HepG2 (cell line): ENCODE measurements around the gene S100A4. TPM values are rescaled to one million over a fixed set of nuclear protein-coding genes. Genes with fewer than 3 reads are reported as not detected.

ENCODE experiments used
- GABPA ChIP-seq, 2 experiments: IDR thresholded peaks; 2 replicates each; pipeline ENCODE4 v1.6.1; 2011 to 2016; ENCODE audit warnings: low read depth in 2 of 2, low read length in 1 of 2, missing biosample characterization in 1 of 2, missing genetic modification characterization in 1 of 2
- HMG20A ChIP-seq: IDR thresholded peaks from 2 replicates; pipeline ENCODE4 v1.6.1; 2016; ENCODE audit warnings: borderline replicate concordance
- HNRNPLL ChIP-seq: fragments of 200-400 bp; formaldehyde crosslinking; IDR thresholded peaks from 2 replicates; pipeline ENCODE4 v1.6.1; 2017; ENCODE audit warnings: mild to moderate bottlenecking, low read depth, low read length; ENCODE audit not compliant: poor library complexity, severe bottlenecking
- MED1 ChIP-seq: sonication (generic); formaldehyde crosslinking; IDR thresholded peaks from 2 replicates; pipeline ENCODE4 v1.4.0; 2020; ENCODE audit warnings: missing genetic modification reagents
- MEIS2 ChIP-seq: sonication (generic); formaldehyde crosslinking; IDR thresholded peaks from 2 replicates; pipeline ENCODE4 v1.9.0; 2021; ENCODE audit warnings: mild to moderate bottlenecking, missing genetic modification reagents
- MIER3 ChIP-seq: IDR thresholded peaks from 2 replicates; pipeline ENCODE4 v1.6.1; 2016; ENCODE audit warnings: missing compliant biosample characterization, borderline replicate concordance
- NCOA2 ChIP-seq: sonication (generic); formaldehyde crosslinking; IDR thresholded peaks from 2 replicates; pipeline ENCODE4 v1.8.0; 2022; ENCODE audit warnings: inconsistent platforms
- PLRG1 ChIP-seq: fragments of 450-650 bp; conservative IDR thresholded peaks from 2 replicates; pipeline ENCODE4 v1.6.1; 2016
- POGZ ChIP-seq: sonication (generic); formaldehyde crosslinking; IDR thresholded peaks from 2 replicates; pipeline ENCODE4 v1.4.0; 2020; ENCODE audit warnings: mild to moderate bottlenecking, missing genetic modification reagents
- REL ChIP-seq: sonication (generic); formaldehyde crosslinking; conservative IDR thresholded peaks from 2 replicates; pipeline ENCODE4 v1.8.0; 2022; ENCODE audit warnings: mild to moderate bottlenecking, missing genetic modification reagents, moderate library complexity
- RXRB ChIP-seq: IDR thresholded peaks from 2 replicates; pipeline ENCODE4 v1.6.1; 2016; ENCODE audit warnings: borderline replicate concordance, missing genetic modification reagents, missing compliant biosample characterization
- SRSF1 ChIP-seq: fragments of 200-400 bp; formaldehyde crosslinking; optimal IDR thresholded peaks from 2 replicates; pipeline ENCODE3; 2017; ENCODE audit warnings: mild to moderate bottlenecking, low read depth, low read length, moderate library complexity
- YY1 ChIP-seq: IDR thresholded peaks from 2 replicates; pipeline ENCODE4 v1.6.1; 2011; ENCODE audit warnings: low read length, low read depth, moderate library complexity, mild to moderate bottlenecking; ENCODE audit not compliant: insufficient read depth, insufficient replicate concordance
- polyA plus RNA-seq, 8 experiments: library from polyadenylated mRNA; depleted of rRNA in 3 of 8; stranded (reverse) in 7 of 8; unstranded in 1 of 8; fragments of >200 nt; fragmentation: Illumina TruSeq in 4 of 8; extraction: Trizol in 4 of 8; gene quantifications; 2 replicates each; pipeline versions ENCODE4 v1.2.1 to v1.2.3, GENCODE V29; 2011 to 2016; ENCODE audit warnings: low read depth in 4 of 8, missing spikeins in 1 of 8, mixed read lengths in 1 of 8; ENCODE audit not compliant: insufficient read depth in 1 of 8
- total RNA-seq, 5 experiments: library from RNA; depleted of rRNA; stranded (reverse); fragments of >200 nt; fragmentation: Illumina TruSeq; extraction: Trizol; gene quantifications; 2 replicates each; pipeline ENCODE4 v1.2.3, GENCODE V29; 2016; ENCODE audit warnings: low read depth in 1 of 5
- TF ChIP-seq, protein P1 (sequence below), 2 experiments: sonication (generic) in 1 of 2; formaldehyde crosslinking in 1 of 2; IDR thresholded peaks; 2 replicates each; pipeline versions ENCODE4 v1.6.1 to v1.9.0; 2014 to 2022; ENCODE audit warnings: antibody characterized with exemption in 1 of 2, borderline replicate concordance in 1 of 2, inconsistent platforms in 1 of 2, low read depth in 1 of 2, missing genetic modification reagents in 1 of 2
- TF ChIP-seq, protein P2 (sequence below): sonication (generic); formaldehyde crosslinking; IDR thresholded peaks from 2 replicates; pipeline ENCODE4 v1.8.1; 2023; ENCODE audit warnings: mild to moderate bottlenecking, missing genetic modification reagents, borderline replicate concordance
- TF ChIP-seq, protein P3 (sequence below), 2 experiments: sonication (generic) in 1 of 2; formaldehyde crosslinking in 1 of 2; IDR thresholded peaks; 2 replicates each; pipeline versions ENCODE4 v1.4.0 to v1.6.1; 2016 to 2020; ENCODE audit warnings: borderline replicate concordance in 1 of 2, low read depth in 1 of 2, mild to moderate bottlenecking in 1 of 2, missing genetic modification reagents in 1 of 2

The S100A4 gene
- total and polyA plus RNA-seq, 2 of the 13 experiments (the other 11 are each of a cell fraction or from before 2014, with no cell fraction given): 12.9 to 20.2 TPM

DNA sequence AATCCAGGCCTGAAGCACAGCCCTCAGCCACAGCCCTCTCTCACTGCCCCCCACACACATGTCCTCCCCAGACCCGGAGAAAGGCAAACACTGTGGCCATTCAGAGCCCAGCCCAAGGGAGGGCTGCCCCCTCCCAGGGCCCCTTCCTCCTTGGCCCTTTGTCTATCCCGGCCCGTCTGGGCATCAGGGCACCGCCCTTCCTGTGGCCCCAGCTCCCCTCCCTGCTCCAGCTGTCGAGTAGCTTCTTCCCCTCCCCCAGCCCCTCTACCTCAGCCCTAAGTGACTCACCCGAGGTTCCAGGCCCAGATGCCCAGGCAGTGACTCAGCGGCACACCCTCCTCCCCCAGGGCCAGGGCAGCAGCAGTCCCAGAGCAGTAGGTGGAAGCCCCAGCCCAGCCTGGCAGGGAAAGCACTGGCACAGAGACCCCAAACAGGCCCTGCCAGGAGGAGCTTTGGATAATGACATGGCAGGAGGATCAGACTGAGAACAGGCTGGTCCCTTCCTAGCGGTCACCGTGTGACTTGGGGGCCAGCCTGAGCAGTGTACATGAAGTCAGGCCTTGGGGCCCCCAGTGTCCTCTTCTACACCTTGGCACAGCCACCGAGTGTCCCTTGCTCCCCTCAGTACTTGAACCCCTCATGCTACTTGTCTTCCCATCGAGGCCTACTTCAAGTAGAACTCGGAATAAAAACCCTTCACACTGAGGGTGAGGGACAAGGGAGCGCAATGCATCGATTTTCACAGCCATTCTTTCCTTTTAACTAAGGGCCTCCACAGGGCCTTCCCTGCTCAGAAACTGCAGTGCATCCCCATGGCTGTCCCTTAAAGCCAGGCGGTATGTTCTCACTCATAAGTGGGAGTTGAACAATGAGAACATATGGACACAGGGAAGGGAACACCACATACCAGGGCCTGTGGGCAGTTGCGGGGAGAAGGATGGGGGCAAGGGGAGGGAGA lies 21.1 kb upstream of the S100A4 start (continued):
- TF ChIP-seq, protein P1, sequence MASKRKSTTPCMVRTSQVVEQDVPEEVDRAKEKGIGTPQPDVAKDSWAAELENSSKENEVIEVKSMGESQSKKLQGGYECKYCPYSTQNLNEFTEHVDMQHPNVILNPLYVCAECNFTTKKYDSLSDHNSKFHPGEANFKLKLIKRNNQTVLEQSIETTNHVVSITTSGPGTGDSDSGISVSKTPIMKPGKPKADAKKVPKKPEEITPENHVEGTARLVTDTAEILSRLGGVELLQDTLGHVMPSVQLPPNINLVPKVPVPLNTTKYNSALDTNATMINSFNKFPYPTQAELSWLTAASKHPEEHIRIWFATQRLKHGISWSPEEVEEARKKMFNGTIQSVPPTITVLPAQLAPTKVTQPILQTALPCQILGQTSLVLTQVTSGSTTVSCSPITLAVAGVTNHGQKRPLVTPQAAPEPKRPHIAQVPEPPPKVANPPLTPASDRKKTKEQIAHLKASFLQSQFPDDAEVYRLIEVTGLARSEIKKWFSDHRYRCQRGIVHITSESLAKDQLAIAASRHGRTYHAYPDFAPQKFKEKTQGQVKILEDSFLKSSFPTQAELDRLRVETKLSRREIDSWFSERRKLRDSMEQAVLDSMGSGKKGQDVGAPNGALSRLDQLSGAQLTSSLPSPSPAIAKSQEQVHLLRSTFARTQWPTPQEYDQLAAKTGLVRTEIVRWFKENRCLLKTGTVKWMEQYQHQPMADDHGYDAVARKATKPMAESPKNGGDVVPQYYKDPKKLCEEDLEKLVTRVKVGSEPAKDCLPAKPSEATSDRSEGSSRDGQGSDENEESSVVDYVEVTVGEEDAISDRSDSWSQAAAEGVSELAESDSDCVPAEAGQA (IDR thresholded peaks at IDR 0.05; ENCODE audit: low read depth): peak; percentile 6; the same call in 1 of the 2 replicates
- TF ChIP-seq, protein P1 (CRISPR knock-in tag; IDR thresholded peaks at IDR 0.05; ENCODE audit: borderline replicate concordance): no peak
- TF ChIP-seq MIER3 (CRISPR knock-in tag) (0 out of 2 replicates have a peak, but pooled peaks have one; percentile 46), HNRNPLL (peak; percentile 21), HMG20A (CRISPR knock-in tag) (no peak; the same call in 1 of the 2 replicates), GABPA (IDR thresholded peaks at IDR 0.05; ENCODE audit: low read depth, low read length) (no peak), GABPA (CRISPR knock-in tag; IDR thresholded peaks at IDR 0.05; ENCODE audit: low read depth) (peak; percentile 59; the same call in 1 of the 2 replicates), POGZ (no peak), PLRG1 (no peak), MED1 (peak; percentile 22; the same call in 1 of the 2 replicates), MEIS2 (CRISPR knock-in tag) (0 out of 2 replicates have a peak, but pooled peaks have one; percentile 35), NCOA2 (peak; percentile 35; the same call in 1 of the 2 replicates), SRSF1 (peak; percentile 43), RXRB (CRISPR knock-in tag) (peak; percentile 43; the same call in 1 of the 2 replicates), REL (CRISPR knock-in tag) (no peak), YY1 (peak; percentile 12)
- TF ChIP-seq, protein P2, sequence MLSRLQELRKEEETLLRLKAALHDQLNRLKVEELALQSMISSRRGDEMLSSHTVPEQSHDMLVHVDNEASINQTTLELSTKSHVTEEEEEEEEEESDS: no peak
- TF ChIP-seq, protein P3, sequence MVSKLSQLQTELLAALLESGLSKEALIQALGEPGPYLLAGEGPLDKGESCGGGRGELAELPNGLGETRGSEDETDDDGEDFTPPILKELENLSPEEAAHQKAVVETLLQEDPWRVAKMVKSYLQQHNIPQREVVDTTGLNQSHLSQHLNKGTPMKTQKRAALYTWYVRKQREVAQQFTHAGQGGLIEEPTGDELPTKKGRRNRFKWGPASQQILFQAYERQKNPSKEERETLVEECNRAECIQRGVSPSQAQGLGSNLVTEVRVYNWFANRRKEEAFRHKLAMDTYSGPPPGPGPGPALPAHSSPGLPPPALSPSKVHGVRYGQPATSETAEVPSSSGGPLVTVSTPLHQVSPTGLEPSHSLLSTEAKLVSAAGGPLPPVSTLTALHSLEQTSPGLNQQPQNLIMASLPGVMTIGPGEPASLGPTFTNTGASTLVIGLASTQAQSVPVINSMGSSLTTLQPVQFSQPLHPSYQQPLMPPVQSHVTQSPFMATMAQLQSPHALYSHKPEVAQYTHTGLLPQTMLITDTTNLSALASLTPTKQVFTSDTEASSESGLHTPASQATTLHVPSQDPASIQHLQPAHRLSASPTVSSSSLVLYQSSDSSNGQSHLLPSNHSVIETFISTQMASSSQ (IDR thresholded peaks at IDR 0.05; ENCODE audit: low read depth): no peak
- TF ChIP-seq, protein P3 (CRISPR knock-in tag; IDR thresholded peaks at IDR 0.05; ENCODE audit: borderline replicate concordance): peak; percentile 72; the same call in 1 of the 2 replicates
